Esophagus muscularis mucosa (tissue), 3 donors: ENCODE data around the gene CDH15.

Experiments used
- POLR2AphosphoS5 ChIP-seq, 2 donors: sonication (generic); formaldehyde crosslinking; IDR thresholded peaks; one replicate each; pipeline ENCODE4 v1.6.1; 2017; ENCODE audit warnings: antibody characterized with exemption in 2 of 2
- TF ChIP-seq, protein P1 (sequence below), 3 experiments: fragments of 200-600 bp in 2 of 3; fragments of 450-650 bp in 1 of 3; sonication (generic) in 2 of 3; IDR thresholded peaks; one replicate each; pipeline ENCODE4 v1.5.1; 2017 to 2019; ENCODE audit warnings: antibody characterized with exemption in 3 of 3, mild to moderate bottlenecking in 2 of 3, moderate library complexity in 1 of 3

DNA sequence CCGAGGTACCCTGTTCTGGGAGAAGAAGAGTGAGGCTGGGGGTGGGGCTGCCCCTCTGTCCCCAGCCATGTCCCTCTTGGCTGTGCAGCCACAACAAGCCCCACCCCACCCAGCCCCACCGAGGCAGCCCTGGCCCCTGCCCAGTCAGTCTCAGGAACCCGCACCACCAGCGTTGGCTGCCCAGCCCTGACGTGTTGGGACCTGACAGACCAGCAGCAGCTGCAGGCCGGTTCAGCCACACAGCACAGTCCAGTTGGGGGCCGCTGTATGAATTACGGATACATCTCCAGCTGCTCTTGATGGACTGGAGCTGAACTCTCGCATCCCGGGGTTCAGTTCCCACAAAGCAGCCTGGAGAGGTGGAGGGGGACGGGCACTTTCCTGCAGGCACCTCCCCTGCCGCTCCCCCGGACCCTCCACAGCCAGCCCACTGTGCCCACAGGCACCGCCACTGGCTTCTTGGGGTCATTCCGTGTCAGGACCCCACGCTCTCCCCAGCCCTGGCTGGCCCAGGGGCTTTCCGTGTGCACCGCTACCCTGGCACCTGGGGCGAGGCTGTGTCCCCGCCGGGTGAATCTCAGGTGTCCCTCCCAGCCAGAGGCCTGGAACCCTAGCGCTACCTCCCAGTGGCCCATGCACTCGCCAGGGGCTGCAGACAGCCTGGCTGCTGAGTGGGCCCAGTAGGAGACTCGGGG is 7.1 kb downstream of the CDH15 start:
- TF ChIP-seq, protein P1, sequence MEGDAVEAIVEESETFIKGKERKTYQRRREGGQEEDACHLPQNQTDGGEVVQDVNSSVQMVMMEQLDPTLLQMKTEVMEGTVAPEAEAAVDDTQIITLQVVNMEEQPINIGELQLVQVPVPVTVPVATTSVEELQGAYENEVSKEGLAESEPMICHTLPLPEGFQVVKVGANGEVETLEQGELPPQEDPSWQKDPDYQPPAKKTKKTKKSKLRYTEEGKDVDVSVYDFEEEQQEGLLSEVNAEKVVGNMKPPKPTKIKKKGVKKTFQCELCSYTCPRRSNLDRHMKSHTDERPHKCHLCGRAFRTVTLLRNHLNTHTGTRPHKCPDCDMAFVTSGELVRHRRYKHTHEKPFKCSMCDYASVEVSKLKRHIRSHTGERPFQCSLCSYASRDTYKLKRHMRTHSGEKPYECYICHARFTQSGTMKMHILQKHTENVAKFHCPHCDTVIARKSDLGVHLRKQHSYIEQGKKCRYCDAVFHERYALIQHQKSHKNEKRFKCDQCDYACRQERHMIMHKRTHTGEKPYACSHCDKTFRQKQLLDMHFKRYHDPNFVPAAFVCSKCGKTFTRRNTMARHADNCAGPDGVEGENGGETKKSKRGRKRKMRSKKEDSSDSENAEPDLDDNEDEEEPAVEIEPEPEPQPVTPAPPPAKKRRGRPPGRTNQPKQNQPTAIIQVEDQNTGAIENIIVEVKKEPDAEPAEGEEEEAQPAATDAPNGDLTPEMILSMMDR (IDR thresholded peaks at IDR 0.05) = no peak
- no peak for TF ChIP-seq POLR2AphosphoS5 (IDR thresholded peaks at IDR 0.05)
